HEK293T (cell line): ENCODE measurements around the gene CUX1.

ENCODE experiments used
- BHLHE40 ChIP-seq: fragments of 450-650 bp; IDR thresholded peaks from 2 replicates; pipeline ENCODE4 v1.6.1; 2016; ENCODE audit warnings: mild to moderate bottlenecking, moderate library complexity, borderline replicate concordance
- SP1 ChIP-seq: fragments of 450-650 bp; IDR thresholded peaks from 2 replicates; pipeline ENCODE4 v1.6.1; 2017
- TARDBP ChIP-seq: fragments of 450-650 bp; IDR thresholded peaks from 2 replicates; pipeline ENCODE4 v1.6.1; 2016

GRCh38 chr7:102188746-102189145 lies 371.3 kb downstream of the CUX1 start:
- TF ChIP-seq SP1: no peak
- TF ChIP-seq BHLHE40: no peak
- no peak for TF ChIP-seq TARDBP
